GM23338 (cell line): Measurements from ENCODE around the gene PCBP3. TPM values are rescaled to one million over a fixed set of nuclear protein-coding genes. Genes with fewer than 3 reads are reported as not detected.

Experiments
- ATAC-seq: fragments of 200-7000 bp; cut with Tn5 transposase; 3 replicates; pipeline ENCODE4 v1.9.1; 2020
- DNase-seq: peaks from one replicate; pipeline ENCODE4 v3.0.0-alpha.2; 2015; ENCODE audit warnings: low spot score
- H2AFZ ChIP-seq: fragments of 200-600 bp; sonication (generic); 2 replicates; pipeline ENCODE4 v1.8.0; 2016; ENCODE audit warnings: antibody characterized with exemption, mild to moderate bottlenecking, moderate library complexity
- H3F3A ChIP-seq: fragments of 200-600 bp; sonication (generic); replicated peaks from 2 replicates; pipeline ENCODE4 v1.8.0; 2017; ENCODE audit warnings: antibody characterized with exemption, mixed run types, low read depth
- H3K27ac ChIP-seq: fragments of 200-600 bp; sonication (generic); 2 replicates; pipeline ENCODE4 v1.6.1; 2016; ENCODE audit warnings: low read depth
- H3K27me3 ChIP-seq: fragments of 200-600 bp; sonication (generic); 2 replicates; pipeline ENCODE4 v1.8.0; 2016; ENCODE audit warnings: mild to moderate bottlenecking, mixed run types, moderate library complexity; ENCODE audit not compliant: insufficient read depth
- H3K36me3 ChIP-seq: fragments of 200-600 bp; sonication (generic); 2 replicates; pipeline ENCODE4 v1.8.0; 2016; ENCODE audit warnings: mild to moderate bottlenecking; ENCODE audit not compliant: insufficient read depth
- H3K4me1 ChIP-seq: fragments of 200-600 bp; sonication (generic); 2 replicates; pipeline ENCODE4 v1.8.0; 2016; ENCODE audit warnings: mild to moderate bottlenecking, moderate library complexity; ENCODE audit not compliant: insufficient read depth
- H3K4me2 ChIP-seq: fragments of 200-600 bp; sonication (generic); 2 replicates; pipeline ENCODE4 v1.7.1; 2017; ENCODE audit warnings: mixed run types
- H3K4me3 ChIP-seq: fragments of 200-600 bp; sonication (generic); 2 replicates; pipeline ENCODE4 v1.6.1; 2016; ENCODE audit warnings: mixed run types
- H3K79me2 ChIP-seq: fragments of 200-600 bp; sonication (generic); replicated peaks from 2 replicates; pipeline ENCODE4 v1.8.0; 2017; ENCODE audit warnings: mild to moderate bottlenecking; ENCODE audit not compliant: insufficient read depth
- H3K9me2 ChIP-seq: fragments of 200-600 bp; sonication (generic); 2 replicates; pipeline ENCODE4 v1.8.0; 2017; ENCODE audit not compliant: insufficient read depth
- H4K20me1 ChIP-seq: fragments of 200-600 bp; sonication (generic); replicated peaks from 2 replicates; pipeline ENCODE4 v1.8.0; 2017; ENCODE audit warnings: mild to moderate bottlenecking; ENCODE audit not compliant: insufficient read depth
- H3K27ac Mint-ChIP-seq: 2 replicates; pipeline ENCODE4 v1.8.0; 2020; ENCODE audit warnings: inconsistent platforms, mild to moderate bottlenecking, moderate library complexity, mixed read lengths
- H3K27me3 Mint-ChIP-seq: 3 replicates; pipeline ENCODE4 v1.8.0; 2022; ENCODE audit warnings: low read depth, mild to moderate bottlenecking, moderate library complexity, mixed read lengths, inconsistent platforms; ENCODE audit not compliant: insufficient read depth, poor library complexity
- H3K36me3 Mint-ChIP-seq: 3 replicates; pipeline ENCODE4 v1.8.0; 2021; ENCODE audit warnings: low read depth, mild to moderate bottlenecking, inconsistent platforms, moderate library complexity, mixed read lengths
- H3K4me1 Mint-ChIP-seq: 3 replicates; pipeline ENCODE4 v1.8.0; 2020; ENCODE audit warnings: mild to moderate bottlenecking, inconsistent platforms, mixed read lengths
- H3K4me3 Mint-ChIP-seq: 3 replicates; pipeline ENCODE4 v1.8.0; 2021; ENCODE audit warnings: moderate library complexity, mild to moderate bottlenecking, inconsistent platforms, mixed read lengths
- H3K9me3 Mint-ChIP-seq: 3 replicates; pipeline ENCODE4 v1.8.0; 2020; ENCODE audit warnings: moderate library complexity, mild to moderate bottlenecking, inconsistent platforms, mixed read lengths
- EZH2phosphoT487 ChIP-seq: fragments of 200-600 bp; sonication (generic); IDR thresholded peaks from one replicate; pipeline ENCODE4 v1.8.1; 2018; ENCODE audit warnings: antibody characterized with exemption; ENCODE audit not compliant: unreplicated experiment
- JUNB ChIP-seq: IDR thresholded peaks from one replicate; pipeline ENCODE4 v1.6.1; 2016; ENCODE audit warnings: antibody characterized with exemption; ENCODE audit not compliant: unreplicated experiment
- ZNF331 ChIP-seq: fragments of 250-450 bp; sonication (Bioruptor Pico); IDR thresholded peaks from 2 replicates; pipeline ENCODE4 v1.5.0; 2020; ENCODE audit warnings: low read depth, mild to moderate bottlenecking, moderate library complexity
- polyA plus RNA-seq: library from polyadenylated mRNA; unstranded; fragments of >200 nt; fragmentation: Nextera tagmentation; extraction: Ambion mirVana; gene quantifications from 2 replicates; pipeline ENCODE4 v1.2.1, GENCODE V29; 2016
- total RNA-seq: library from RNA; depleted of rRNA; stranded (reverse); fragments of >200 nt; shearing (Covaris generic); gene quantifications from 2 replicates; pipeline ENCODE4 v1.2.3, GENCODE V29; 2014
- TF ChIP-seq, protein P1 (sequence below): fragments of 250-450 bp; sonication (Bioruptor Pico); IDR thresholded peaks from 2 replicates; pipeline ENCODE4 v1.5.0; 2020; ENCODE audit warnings: mild to moderate bottlenecking, moderate library complexity

The PCBP3 gene
- total and polyA plus RNA-seq, 2 experiments from 2014 or later: 7.1 to 9.1 TPM

DNA sequence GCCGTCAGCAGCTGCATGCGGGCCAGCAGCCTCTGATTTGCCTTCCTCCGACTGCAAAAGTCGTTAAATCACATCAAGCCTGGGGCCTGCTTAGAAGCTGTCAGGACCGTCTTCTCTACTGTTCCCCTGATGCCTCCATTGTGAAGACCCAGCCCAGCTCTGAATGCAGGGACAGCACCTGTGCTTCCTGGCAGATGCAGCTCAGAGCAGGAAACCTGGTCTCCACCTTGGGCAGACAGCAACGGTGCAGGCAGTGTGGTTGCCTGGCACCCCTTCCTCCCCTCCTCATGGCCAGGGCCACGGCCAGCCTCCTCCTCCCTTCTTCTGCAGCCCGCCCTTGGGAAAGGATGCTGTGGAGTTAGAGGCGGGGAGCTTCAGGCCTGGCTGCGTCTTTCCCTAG lies 245.7 kb downstream of the PCBP3 start:
- H2AFZ ChIP-seq: no peak overlapping the region
- TF ChIP-seq ZNF331 (CRISPR knock-in tag): no peak
- no peak for TF ChIP-seq EZH2phosphoT487
- TF ChIP-seq, protein P1, sequence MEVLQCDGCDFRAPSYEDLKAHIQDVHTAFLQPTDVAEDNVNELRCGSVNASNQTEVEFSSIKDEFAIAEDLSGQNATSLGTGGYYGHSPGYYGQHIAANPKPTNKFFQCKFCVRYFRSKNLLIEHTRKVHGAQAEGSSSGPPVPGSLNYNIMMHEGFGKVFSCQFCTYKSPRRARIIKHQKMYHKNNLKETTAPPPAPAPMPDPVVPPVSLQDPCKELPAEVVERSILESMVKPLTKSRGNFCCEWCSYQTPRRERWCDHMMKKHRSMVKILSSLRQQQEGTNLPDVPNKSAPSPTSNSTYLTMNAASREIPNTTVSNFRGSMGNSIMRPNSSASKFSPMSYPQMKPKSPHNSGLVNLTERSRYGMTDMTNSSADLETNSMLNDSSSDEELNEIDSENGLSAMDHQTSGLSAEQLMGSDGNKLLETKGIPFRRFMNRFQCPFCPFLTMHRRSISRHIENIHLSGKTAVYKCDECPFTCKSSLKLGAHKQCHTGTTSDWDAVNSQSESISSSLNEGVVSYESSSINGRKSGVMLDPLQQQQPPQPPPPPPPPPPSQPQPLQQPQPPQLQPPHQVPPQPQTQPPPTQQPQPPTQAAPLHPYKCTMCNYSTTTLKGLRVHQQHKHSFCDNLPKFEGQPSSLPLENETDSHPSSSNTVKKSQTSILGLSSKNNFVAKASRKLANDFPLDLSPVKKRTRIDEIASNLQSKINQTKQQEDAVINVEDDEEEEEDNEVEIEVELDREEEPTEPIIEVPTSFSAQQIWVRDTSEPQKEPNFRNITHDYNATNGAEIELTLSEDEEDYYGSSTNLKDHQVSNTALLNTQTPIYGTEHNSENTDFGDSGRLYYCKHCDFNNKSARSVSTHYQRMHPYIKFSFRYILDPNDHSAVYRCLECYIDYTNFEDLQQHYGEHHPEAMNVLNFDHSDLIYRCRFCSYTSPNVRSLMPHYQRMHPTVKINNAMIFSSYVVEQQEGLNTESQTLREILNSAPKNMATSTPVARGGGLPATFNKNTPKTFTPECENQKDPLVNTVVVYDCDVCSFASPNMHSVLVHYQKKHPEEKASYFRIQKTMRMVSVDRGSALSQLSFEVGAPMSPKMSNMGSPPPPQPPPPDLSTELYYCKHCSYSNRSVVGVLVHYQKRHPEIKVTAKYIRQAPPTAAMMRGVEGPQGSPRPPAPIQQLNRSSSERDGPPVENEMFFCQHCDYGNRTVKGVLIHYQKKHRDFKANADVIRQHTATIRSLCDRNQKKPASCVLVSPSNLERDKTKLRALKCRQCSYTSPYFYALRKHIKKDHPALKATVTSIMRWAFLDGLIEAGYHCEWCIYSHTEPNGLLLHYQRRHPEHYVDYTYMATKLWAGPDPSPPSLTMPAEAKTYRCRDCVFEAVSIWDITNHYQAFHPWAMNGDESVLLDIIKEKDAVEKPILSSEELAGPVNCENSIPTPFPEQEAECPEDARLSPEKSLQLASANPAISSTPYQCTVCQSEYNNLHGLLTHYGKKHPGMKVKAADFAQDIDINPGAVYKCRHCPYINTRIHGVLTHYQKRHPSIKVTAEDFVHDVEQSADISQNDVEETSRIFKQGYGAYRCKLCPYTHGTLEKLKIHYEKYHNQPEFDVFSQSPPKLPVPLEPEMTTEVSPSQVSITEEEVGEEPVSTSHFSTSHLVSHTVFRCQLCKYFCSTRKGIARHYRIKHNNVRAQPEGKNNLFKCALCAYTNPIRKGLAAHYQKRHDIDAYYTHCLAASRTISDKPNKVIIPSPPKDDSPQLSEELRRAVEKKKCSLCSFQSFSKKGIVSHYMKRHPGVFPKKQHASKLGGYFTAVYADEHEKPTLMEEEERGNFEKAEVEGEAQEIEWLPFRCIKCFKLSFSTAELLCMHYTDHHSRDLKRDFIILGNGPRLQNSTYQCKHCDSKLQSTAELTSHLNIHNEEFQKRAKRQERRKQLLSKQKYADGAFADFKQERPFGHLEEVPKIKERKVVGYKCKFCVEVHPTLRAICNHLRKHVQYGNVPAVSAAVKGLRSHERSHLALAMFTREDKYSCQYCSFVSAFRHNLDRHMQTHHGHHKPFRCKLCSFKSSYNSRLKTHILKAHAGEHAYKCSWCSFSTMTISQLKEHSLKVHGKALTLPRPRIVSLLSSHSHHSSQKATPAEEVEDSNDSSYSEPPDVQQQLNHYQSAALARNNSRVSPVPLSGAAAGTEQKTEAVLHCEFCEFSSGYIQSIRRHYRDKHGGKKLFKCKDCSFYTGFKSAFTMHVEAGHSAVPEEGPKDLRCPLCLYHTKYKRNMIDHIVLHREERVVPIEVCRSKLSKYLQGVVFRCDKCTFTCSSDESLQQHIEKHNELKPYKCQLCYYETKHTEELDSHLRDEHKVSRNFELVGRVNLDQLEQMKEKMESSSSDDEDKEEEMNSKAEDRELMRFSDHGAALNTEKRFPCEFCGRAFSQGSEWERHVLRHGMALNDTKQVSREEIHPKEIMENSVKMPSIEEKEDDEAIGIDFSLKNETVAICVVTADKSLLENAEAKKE (CRISPR knock-in tag): no peak
- H3K79me2 ChIP-seq: no peaks in the 10 kb centered on the region
- H3K27me3 Mint-ChIP-seq: peaks cover 8% of the 10 kb centered on the region
- no peaks in the 10 kb centered on the region for H3K27me3 ChIP-seq
- DNase-seq (no peak), ATAC-seq (no peak)
- no peak overlapping the region for H3K27ac ChIP-seq
- H3K4me1 Mint-ChIP-seq: no peaks in the 10 kb centered on the region
- no peak overlapping the region for H3K4me3 ChIP-seq
- H3K9me3 Mint-ChIP-seq: no peaks in the 10 kb centered on the region
- H3K4me2 ChIP-seq: no peak overlapping the region
- H3K36me3 ChIP-seq: no peaks in the 10 kb centered on the region
- H3K4me3 Mint-ChIP-seq: no peak overlapping the region
- H3K36me3 Mint-ChIP-seq: no peaks in the 10 kb centered on the region; the same call in 2 of the 3 replicates
- no peak overlapping the region for H3K27ac Mint-ChIP-seq
- no peaks in the 10 kb centered on the region for H4K20me1 ChIP-seq
- H3F3A ChIP-seq: no peaks in the 10 kb centered on the region
- no peaks in the 10 kb centered on the region for H3K9me2 ChIP-seq
- no peaks in the 10 kb centered on the region for H3K4me1 ChIP-seq

DNA sequence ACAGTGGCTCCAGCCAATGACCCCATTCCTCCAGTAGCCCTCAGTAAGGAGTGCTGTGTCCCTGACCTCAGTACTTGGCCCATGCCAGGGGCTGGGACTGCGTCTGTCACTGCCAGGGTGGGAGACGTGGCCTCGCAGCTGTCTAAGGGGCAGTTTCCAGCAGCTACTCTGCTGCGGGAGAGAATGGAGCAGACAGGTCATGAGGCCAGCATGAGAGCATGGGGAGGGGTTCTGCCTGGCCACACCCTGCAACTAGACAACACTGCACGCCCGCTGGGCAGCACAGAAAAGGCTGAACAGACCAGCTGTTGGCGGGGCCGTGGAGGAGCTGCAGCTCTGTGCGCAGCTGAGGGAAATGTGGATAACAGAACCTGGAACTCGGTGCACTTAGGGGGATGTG lies 246.4 kb downstream of the PCBP3 start:
- Mint-ChIP-seq H3K4me3 (no peak overlapping the region), H3K36me3 (no peaks in the 10 kb centered on the region; the same call in 2 of the 3 replicates), H3K9me3 (no peaks in the 10 kb centered on the region), H3K4me1 (peaks cover 2% of the 10 kb centered on the region; the same call in 1 of the 3 replicates), H3K27ac (no peak overlapping the region), H3K27me3 (peaks cover 10% of the 10 kb centered on the region)
- Histone ChIP-seq H3K9me2 (no peaks in the 10 kb centered on the region), H4K20me1 (no peaks in the 10 kb centered on the region), H3K4me3 (no peak overlapping the region), H3K27me3 (no peaks in the 10 kb centered on the region), H3K79me2 (no peaks in the 10 kb centered on the region), H3K36me3 (no peaks in the 10 kb centered on the region), H3K4me1 (no peaks in the 10 kb centered on the region), H3K4me2 (no peak overlapping the region), H3K27ac (no peak overlapping the region), H3F3A (no peaks in the 10 kb centered on the region), H2AFZ (no peak overlapping the region)
- no peak for ATAC-seq
- DNase-seq: no peak
- TF ChIP-seq JUNB (no peak), ZNF331 (CRISPR knock-in tag) (no peak)
- TF ChIP-seq, protein P1 (CRISPR knock-in tag): no peak
